T-helper 17 cell (primary cell): ENCODE results near the gene CHD9. TPM values are rescaled to one million over a fixed set of nuclear protein-coding genes. Genes with fewer than 3 reads are reported as not detected.

Source experiments
- ATAC-seq: fragments of 150-1000 bp; cut with Tn5 transposase; 2 replicates; pipeline ENCODE4 v1.10.0; 2021; ENCODE audit warnings: mild to moderate bottlenecking, moderate library complexity
- DNase-seq, 3 donors: peaks; one replicate each; pipeline versions ENCODE4 v3.0.0 to v3.0.0-alpha.2; 2020 to 2021
- H3K9me3 ChIP-seq: one replicate; pipeline ENCODE4 v1.7.0; 2013; ENCODE audit warnings: low read length, mild to moderate bottlenecking; ENCODE audit not compliant: control insufficient read depth, poor library complexity, severe bottlenecking
- H3K27ac Mint-ChIP-seq: one replicate; pipeline ENCODE4 v1.8.0; 2022; ENCODE audit warnings: mild to moderate bottlenecking, moderate library complexity, mixed read lengths
- H3K27me3 Mint-ChIP-seq: one replicate; pipeline ENCODE4 v1.8.0; 2022; ENCODE audit warnings: mixed read lengths
- H3K36me3 Mint-ChIP-seq: one replicate; pipeline ENCODE4 v1.8.0; 2022; ENCODE audit warnings: low read depth, mixed read lengths
- H3K4me1 Mint-ChIP-seq: one replicate; pipeline ENCODE4 v1.8.0; 2022; ENCODE audit warnings: mild to moderate bottlenecking, mixed read lengths
- H3K4me3 Mint-ChIP-seq: one replicate; pipeline ENCODE4 v1.8.0; 2022; ENCODE audit warnings: mild to moderate bottlenecking, moderate library complexity, mixed read lengths
- total RNA-seq, 4 donors: library from RNA in 2 of 4; stranded (reverse) in 2 of 4; gene quantifications; one replicate each; pipeline ENCODE4 v1.2.3 and lab custom pipeline; 2022 to 2026

CHD9 gene
- total RNA-seq, 2 donors from 2014 or later: 32.4 to 33.3 TPM

GRCh38 chr16:53355064-53355463, 300.3 kb downstream of the CHD9 start:
- H3K9me3 ChIP-seq: no peaks in the 10 kb centered on the region
- Mint-ChIP-seq H3K4me3 (no peak overlapping the region), H3K36me3 (no peaks in the 10 kb centered on the region), H3K27ac (no peak overlapping the region), H3K27me3 (peaks cover 20% of the 10 kb centered on the region), H3K4me1 (peaks cover 6% of the 10 kb centered on the region)
- DNase-seq (no peak), ATAC-seq (no peak)

- Mint-ChIP-seq H3K27ac (no peak overlapping the region), H3K27me3 (peaks cover 23% of the 10 kb centered on the region), H3K4me3 (no peak overlapping the region), H3K36me3 (no peaks in the 10 kb centered on the region), H3K4me1 (peaks cover 6% of the 10 kb centered on the region)
- no peak for ATAC-seq
- no peak for DNase-seq
- no peaks in the 10 kb centered on the region for H3K9me3 ChIP-seq
These were observed 301.9 kb downstream of the CHD9 start for GRCh38 chr16:53356478-53357207.

GRCh38 chr16:53357208-53357586, 302.4 kb downstream of the CHD9 start:
- no peaks in the 10 kb centered on the region for H3K9me3 ChIP-seq
- Mint-ChIP-seq H3K4me1 (peaks cover 6% of the 10 kb centered on the region), H3K27me3 (peaks cover 25% of the 10 kb centered on the region), H3K27ac (no peak overlapping the region), H3K4me3 (no peak overlapping the region), H3K36me3 (no peaks in the 10 kb centered on the region)
- ATAC-seq: no peak
- DNase-seq: no peak

- peaks cover 6% of the 10 kb centered on the region for H3K4me1 Mint-ChIP-seq
- no peaks in the 10 kb centered on the region for H3K36me3 Mint-ChIP-seq
- ATAC-seq: no peak
These were observed 303.2 kb downstream of the CHD9 start for GRCh38 chr16:53357955-53358354.

GRCh38 chr16:53358884-53359283, 304.1 kb downstream of the CHD9 start:
- Mint-ChIP-seq H3K4me1 (peaks cover 6% of the 10 kb centered on the region), H3K27me3 (peaks cover 25% of the 10 kb centered on the region)

More at GRCh38 chr16:53357955-53358354, 303.2 kb downstream of the CHD9 start:
- Mint-ChIP-seq H3K4me3 (no peak overlapping the region), H3K27ac (no peak overlapping the region), H3K27me3 (peaks cover 25% of the 10 kb centered on the region)
- DNase-seq: no peak
- no peaks in the 10 kb centered on the region for H3K9me3 ChIP-seq

GRCh38 chr16:53369921-53370320, 315.1 kb downstream of the CHD9 start:
- peaks cover 5% of the 10 kb centered on the region for H3K36me3 Mint-ChIP-seq
- ATAC-seq (no peak), DNase-seq (no peak)
- no peak overlapping the region for H3K4me3 Mint-ChIP-seq
- no peaks in the 10 kb centered on the region for H3K9me3 ChIP-seq
- no peak overlapping the region for H3K27ac Mint-ChIP-seq
- H3K27me3 Mint-ChIP-seq: peaks cover 5% of the 10 kb centered on the region
- peaks cover 16% of the 10 kb centered on the region for H3K4me1 Mint-ChIP-seq

More at GRCh38 chr16:53358884-53359283, 304.1 kb downstream of the CHD9 start:
- H3K9me3 ChIP-seq: no peaks in the 10 kb centered on the region
- ATAC-seq (no peak), DNase-seq (no peak)
- Mint-ChIP-seq H3K27ac (no peak overlapping the region), H3K36me3 (no peaks in the 10 kb centered on the region), H3K4me3 (peak overlapping the region; percentile 15)

GRCh38 chr16:53370827-53371226, 316.0 kb downstream of the CHD9 start:
- no peak overlapping the region for H3K27ac Mint-ChIP-seq
- peaks cover 5% of the 10 kb centered on the region for H3K36me3 Mint-ChIP-seq
- H3K9me3 ChIP-seq: no peaks in the 10 kb centered on the region
- ATAC-seq (no peak), DNase-seq (no peak)
- no peak overlapping the region for H3K4me3 Mint-ChIP-seq
- H3K4me1 Mint-ChIP-seq: peaks cover 19% of the 10 kb centered on the region
- peaks cover 5% of the 10 kb centered on the region for H3K27me3 Mint-ChIP-seq

GRCh38 chr16:53372992-53373871, 318.4 kb downstream of the CHD9 start:
- peak overlapping the region; percentile 94 for H3K27ac Mint-ChIP-seq
- no peak overlapping the region for H3K4me3 Mint-ChIP-seq
- peak; percentile 98 for ATAC-seq
- no peaks in the 10 kb centered on the region for H3K9me3 ChIP-seq
- peaks cover 5% of the 10 kb centered on the region for H3K36me3 Mint-ChIP-seq
- peak; percentile 55 to 74 (median 68) for DNase-seq
- H3K4me1 Mint-ChIP-seq: peaks cover 28% of the 10 kb centered on the region
- peaks cover 5% of the 10 kb centered on the region for H3K27me3 Mint-ChIP-seq

- peaks cover 5% of the 10 kb centered on the region for H3K27me3 Mint-ChIP-seq
- H3K36me3 Mint-ChIP-seq: peaks cover 5% of the 10 kb centered on the region
- peaks cover 32% of the 10 kb centered on the region for H3K4me1 Mint-ChIP-seq
- DNase-seq (no peak), ATAC-seq (no peak)
- H3K9me3 ChIP-seq: no peaks in the 10 kb centered on the region
- peak overlapping the region; percentile 94 for H3K27ac Mint-ChIP-seq
- H3K4me3 Mint-ChIP-seq: peak overlapping the region; percentile 80
These were observed 320.0 kb downstream of the CHD9 start for GRCh38 chr16:53374800-53375199.

- ATAC-seq (no peak), DNase-seq (no peak)
- Mint-ChIP-seq H3K27me3 (peaks cover 5% of the 10 kb centered on the region), H3K4me3 (no peak overlapping the region), H3K27ac (no peak overlapping the region), H3K36me3 (peaks cover 8% of the 10 kb centered on the region), H3K4me1 (peaks cover 34% of the 10 kb centered on the region)
- no peaks in the 10 kb centered on the region for H3K9me3 ChIP-seq
These were observed 323.3 kb downstream of the CHD9 start for GRCh38 chr16:53378138-53378537.

Other genes starting within 250 kb of the CHD9 start
- under 1 TPM in 1 of 2 donors, not detected in 1; 0.31 TPM for gene CHD9NB, start 2.1 kb upstream of the CHD9 start, total RNA-seq